HL-60 (cell line): ENCODE measurements around the gene RPRD1B.

Source experiments
- DNase-seq, 2 experiments: peaks; one replicate each; pipeline ENCODE4 v3.0.0-alpha.2; 2010 to 2020; ENCODE audit warnings: low read depth in 1 of 2, low spot score in 1 of 2
- H3K27ac ChIP-seq: fragments of 250-450 bp; sonication (Bioruptor Pico); replicated peaks from 2 replicates; pipeline ENCODE4 v1.5.1; 2020; ENCODE audit warnings: mild to moderate bottlenecking, moderate library complexity
- H3K27me3 ChIP-seq: fragments of 250-450 bp; sonication (Bioruptor Pico); 2 replicates; pipeline ENCODE4 v1.5.1; 2021; ENCODE audit warnings: mild to moderate bottlenecking, moderate library complexity; ENCODE audit not compliant: insufficient read depth, poor library complexity, severe bottlenecking
- H3K4me3 ChIP-seq: replicated peaks from 2 replicates; pipeline ENCODE4 v1.5.1; 2011; ENCODE audit warnings: mild to moderate bottlenecking, control low read depth, low read length; ENCODE audit not compliant: insufficient read depth
- GABPA ChIP-seq: IDR thresholded peaks from 2 replicates; pipeline ENCODE4 v1.6.1; 2012; ENCODE audit warnings: low read depth
- POLR2AphosphoS5 ChIP-seq: IDR thresholded peaks from 2 replicates; pipeline ENCODE4 v1.6.1; 2012; ENCODE audit warnings: low read depth
- SPI1 ChIP-seq: IDR thresholded peaks from 2 replicates; pipeline ENCODE4 v1.6.1; 2012; ENCODE audit warnings: low read depth, mild to moderate bottlenecking, borderline replicate concordance
- TF ChIP-seq, protein P1 (sequence below): IDR thresholded peaks from one replicate; pipeline ENCODE4 v1.5.1; 2011; ENCODE audit warnings: low read length, control low read depth, inconsistent platforms; ENCODE audit not compliant: insufficient read depth
- TF ChIP-seq, protein P2 (sequence below): IDR thresholded peaks from 2 replicates; pipeline ENCODE4 v1.6.1; 2012; ENCODE audit warnings: low read depth; ENCODE audit not compliant: insufficient replicate concordance

The RPRD1B gene

DNA sequence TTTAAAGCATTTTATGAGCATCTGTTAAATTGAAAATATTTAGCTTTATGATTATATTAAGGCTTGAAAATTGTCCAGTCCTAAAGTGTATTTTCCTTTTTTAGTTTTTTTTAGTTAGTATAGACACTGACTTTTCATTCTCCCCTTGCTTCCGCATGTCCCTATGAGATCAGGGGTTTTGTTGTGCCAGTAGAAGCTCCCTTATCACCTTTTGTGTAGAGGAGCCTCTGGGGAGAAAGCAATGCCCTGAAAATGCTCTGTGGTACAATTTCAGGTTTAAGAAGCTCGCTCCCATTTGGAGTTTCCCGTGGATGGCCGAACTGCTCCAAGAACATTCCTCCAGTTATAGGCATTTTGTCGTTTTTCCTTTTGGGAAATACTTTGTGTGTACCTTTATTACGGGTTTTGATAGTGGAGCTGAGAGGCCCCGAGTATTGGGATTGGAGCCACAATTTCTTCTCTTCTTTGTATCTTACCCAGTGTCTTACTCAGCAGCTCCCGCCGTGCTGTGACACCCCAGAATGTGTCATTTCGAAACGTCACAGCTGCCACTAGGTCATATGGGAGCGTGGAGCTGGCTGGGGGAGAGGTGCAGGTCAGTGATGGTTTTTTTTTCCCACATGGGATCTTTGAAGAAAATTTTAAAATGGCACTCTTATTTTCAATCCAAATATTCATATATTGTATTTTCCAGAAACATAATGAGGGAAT is 49.9 kb downstream of the RPRD1B start:
- DNase-seq = no peak
- H3K4me3 ChIP-seq = no peak overlapping the region
- no peaks in the 10 kb centered on the region for H3K27me3 ChIP-seq
- no peak for TF ChIP-seq POLR2AphosphoS5
- TF ChIP-seq, protein P1, sequence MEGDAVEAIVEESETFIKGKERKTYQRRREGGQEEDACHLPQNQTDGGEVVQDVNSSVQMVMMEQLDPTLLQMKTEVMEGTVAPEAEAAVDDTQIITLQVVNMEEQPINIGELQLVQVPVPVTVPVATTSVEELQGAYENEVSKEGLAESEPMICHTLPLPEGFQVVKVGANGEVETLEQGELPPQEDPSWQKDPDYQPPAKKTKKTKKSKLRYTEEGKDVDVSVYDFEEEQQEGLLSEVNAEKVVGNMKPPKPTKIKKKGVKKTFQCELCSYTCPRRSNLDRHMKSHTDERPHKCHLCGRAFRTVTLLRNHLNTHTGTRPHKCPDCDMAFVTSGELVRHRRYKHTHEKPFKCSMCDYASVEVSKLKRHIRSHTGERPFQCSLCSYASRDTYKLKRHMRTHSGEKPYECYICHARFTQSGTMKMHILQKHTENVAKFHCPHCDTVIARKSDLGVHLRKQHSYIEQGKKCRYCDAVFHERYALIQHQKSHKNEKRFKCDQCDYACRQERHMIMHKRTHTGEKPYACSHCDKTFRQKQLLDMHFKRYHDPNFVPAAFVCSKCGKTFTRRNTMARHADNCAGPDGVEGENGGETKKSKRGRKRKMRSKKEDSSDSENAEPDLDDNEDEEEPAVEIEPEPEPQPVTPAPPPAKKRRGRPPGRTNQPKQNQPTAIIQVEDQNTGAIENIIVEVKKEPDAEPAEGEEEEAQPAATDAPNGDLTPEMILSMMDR = no peak
- no peak for TF ChIP-seq SPI1
- TF ChIP-seq, protein P2, sequence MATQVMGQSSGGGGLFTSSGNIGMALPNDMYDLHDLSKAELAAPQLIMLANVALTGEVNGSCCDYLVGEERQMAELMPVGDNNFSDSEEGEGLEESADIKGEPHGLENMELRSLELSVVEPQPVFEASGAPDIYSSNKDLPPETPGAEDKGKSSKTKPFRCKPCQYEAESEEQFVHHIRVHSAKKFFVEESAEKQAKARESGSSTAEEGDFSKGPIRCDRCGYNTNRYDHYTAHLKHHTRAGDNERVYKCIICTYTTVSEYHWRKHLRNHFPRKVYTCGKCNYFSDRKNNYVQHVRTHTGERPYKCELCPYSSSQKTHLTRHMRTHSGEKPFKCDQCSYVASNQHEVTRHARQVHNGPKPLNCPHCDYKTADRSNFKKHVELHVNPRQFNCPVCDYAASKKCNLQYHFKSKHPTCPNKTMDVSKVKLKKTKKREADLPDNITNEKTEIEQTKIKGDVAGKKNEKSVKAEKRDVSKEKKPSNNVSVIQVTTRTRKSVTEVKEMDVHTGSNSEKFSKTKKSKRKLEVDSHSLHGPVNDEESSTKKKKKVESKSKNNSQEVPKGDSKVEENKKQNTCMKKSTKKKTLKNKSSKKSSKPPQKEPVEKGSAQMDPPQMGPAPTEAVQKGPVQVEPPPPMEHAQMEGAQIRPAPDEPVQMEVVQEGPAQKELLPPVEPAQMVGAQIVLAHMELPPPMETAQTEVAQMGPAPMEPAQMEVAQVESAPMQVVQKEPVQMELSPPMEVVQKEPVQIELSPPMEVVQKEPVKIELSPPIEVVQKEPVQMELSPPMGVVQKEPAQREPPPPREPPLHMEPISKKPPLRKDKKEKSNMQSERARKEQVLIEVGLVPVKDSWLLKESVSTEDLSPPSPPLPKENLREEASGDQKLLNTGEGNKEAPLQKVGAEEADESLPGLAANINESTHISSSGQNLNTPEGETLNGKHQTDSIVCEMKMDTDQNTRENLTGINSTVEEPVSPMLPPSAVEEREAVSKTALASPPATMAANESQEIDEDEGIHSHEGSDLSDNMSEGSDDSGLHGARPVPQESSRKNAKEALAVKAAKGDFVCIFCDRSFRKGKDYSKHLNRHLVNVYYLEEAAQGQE = no peak
- no peak for TF ChIP-seq GABPA
- no peak overlapping the region for H3K27ac ChIP-seq

DNA sequence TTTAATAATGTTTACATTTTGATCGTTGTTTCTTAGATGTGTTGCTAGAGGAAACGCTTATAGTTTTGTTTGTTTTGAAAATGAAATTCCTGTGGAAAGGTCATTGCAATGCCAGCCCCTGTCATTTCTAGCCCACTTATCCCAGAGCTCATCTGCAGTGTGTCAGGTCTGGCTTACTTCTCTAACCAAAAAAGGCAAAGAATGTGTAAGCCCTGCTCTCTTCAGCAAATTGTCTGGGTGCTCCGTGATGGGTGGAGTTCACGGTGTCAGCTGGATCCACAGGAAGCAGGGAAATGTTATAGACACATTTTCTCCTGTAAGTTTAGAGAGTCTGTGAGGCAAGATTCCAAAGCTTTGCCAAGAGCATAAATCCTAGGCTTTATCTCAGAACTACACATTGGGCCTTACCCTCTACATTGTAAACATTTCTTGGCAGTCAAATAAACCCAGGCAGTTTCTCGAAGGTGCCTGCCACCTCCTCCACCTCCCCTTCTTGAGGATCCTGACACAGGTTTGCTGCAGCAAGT is 50.9 kb downstream of the RPRD1B start:
- DNase-seq = no peak

DNA sequence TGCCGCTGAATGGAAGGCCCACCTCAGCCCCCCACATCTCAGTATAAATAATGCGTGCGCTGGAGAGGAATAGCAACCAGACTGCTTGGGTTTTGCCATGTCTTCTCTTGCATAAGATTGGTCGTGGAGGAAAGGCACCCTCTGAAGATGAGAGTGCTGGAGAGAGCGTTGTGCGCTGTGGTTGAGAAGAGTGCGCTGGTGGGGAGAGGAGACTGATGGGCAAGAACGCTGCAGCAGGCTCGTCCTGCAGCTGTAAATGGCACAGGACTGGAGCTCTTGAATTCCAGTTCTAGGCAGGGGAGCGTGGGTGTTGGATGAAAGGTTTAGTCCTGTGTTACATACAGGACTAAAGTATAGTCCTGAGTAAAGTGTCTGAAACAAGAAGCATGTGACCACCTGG is 51.5 kb downstream of the RPRD1B start:
- DNase-seq = no peak
- TF ChIP-seq GABPA = no peak
- no peak for TF ChIP-seq SPI1
- TF ChIP-seq, protein P1 = no peak
- TF ChIP-seq, protein P2 = no peak
- no peak for TF ChIP-seq POLR2AphosphoS5
- no peak overlapping the region for H3K4me3 ChIP-seq
- no peaks in the 10 kb centered on the region for H3K27me3 ChIP-seq
- no peak overlapping the region for H3K27ac ChIP-seq

More for the DNA sequence above, 50.9 kb downstream of the RPRD1B start:
- Histone ChIP-seq H3K27ac (no peak overlapping the region), H3K4me3 (no peak overlapping the region), H3K27me3 (no peaks in the 10 kb centered on the region)
- TF ChIP-seq POLR2AphosphoS5 = no peak
- TF ChIP-seq, protein P2 = no peak
- no peak for TF ChIP-seq SPI1
- no peak for TF ChIP-seq GABPA
- TF ChIP-seq, protein P1 = no peak
